A549 (cell line): Measurements from ENCODE around the gene LRRC4. TPM values are rescaled to one million over a fixed set of nuclear protein-coding genes. Genes with fewer than 3 reads are reported as not detected.

Experiments
- ATAC-seq, 2 experiments: fragments of 200-7000 bp in 1 of 2; fragments of >200 bp in 1 of 2; cut with Nextera tagmentation in 1 of 2; cut with Tn5 transposase in 1 of 2; 3 replicates each; pipeline versions ENCODE4 v1.8.0 to v1.9.1; 2018 to 2020; ENCODE audit warnings: mild to moderate bottlenecking in 1 of 2, moderate library complexity in 1 of 2
- CTCF ChIA-PET: fragments of 300-600 bp; sonication (Branson Sonifier 250); formaldehyde crosslinking; extraction: SDS; loops from one replicate; lab custom pipeline; 2021; ENCODE audit warnings: antibody characterized with exemption, inconsistent platforms; lab: Yijun Ruan, JAX
- POLR2A ChIA-PET: fragments of 350-600 bp; formaldehyde crosslinking; extraction: SDS; loops from one replicate; lab custom pipeline; 2021; ENCODE audit warnings: antibody characterized with exemption, inconsistent platforms; lab: Yijun Ruan, JAX
- DNase-seq, 2 experiments: peaks; one replicate each; pipeline versions ENCODE4 v3.0.0 to v3.0.0-alpha.2; 2011 to 2016; ENCODE audit warnings: low read depth in 1 of 2, low spot score in 1 of 2
- FAIRE-seq: peaks from 2 replicates; lab custom pipeline; 2011; peaks lifted over from hg19 to GRCh38; lab: Jason Lieb, UNC
- H3K27ac ChIP-seq, 2 experiments: fragments of >200 bp; sonication (Bioruptor Twin); formaldehyde crosslinking; 3 replicates each; pipeline ENCODE4 v1.5.1; 2016 to 2017
- H3K4me1 ChIP-seq: fragments of >200 bp; sonication (Bioruptor Twin); formaldehyde crosslinking; 3 replicates; pipeline ENCODE4 v1.6.1; 2016
- H3K4me2 ChIP-seq: fragments of >200 bp; sonication (Bioruptor Twin); formaldehyde crosslinking; 3 replicates; pipeline ENCODE4 v1.6.1; 2016
- H3K4me3 ChIP-seq: fragments of >200 bp; sonication (Bioruptor Twin); formaldehyde crosslinking; 3 replicates; pipeline ENCODE4 v1.5.1; 2016
- H3K9me3 ChIP-seq: fragments of >200 bp; sonication (Bioruptor Twin); formaldehyde crosslinking; 3 replicates; pipeline ENCODE4 v1.6.1; 2016
- ATOH8 ChIP-seq: fragments of 250-450 bp; sonication (Bioruptor Pico); IDR thresholded peaks from 2 replicates; pipeline ENCODE4 v1.5.0; 2020; ENCODE audit warnings: low read depth, mild to moderate bottlenecking, moderate library complexity
- CBX2 ChIP-seq: fragments of 200-600 bp; sonication (generic); IDR thresholded peaks from 2 replicates; pipeline ENCODE4 v1.6.1; 2016; ENCODE audit warnings: low read depth, mild to moderate bottlenecking, borderline replicate concordance
- CBX8 ChIP-seq: fragments of 200-600 bp; sonication (generic); IDR thresholded peaks from 2 replicates; pipeline ENCODE4 v1.6.1; 2016
- CEBPB ChIP-seq, 2 experiments: fragments of >200 bp in 1 of 2; sonication (Bioruptor Twin) in 1 of 2; formaldehyde crosslinking in 1 of 2; IDR thresholded peaks; 2 replicates each; pipeline ENCODE4 v1.6.1; 2012 to 2016
- CHD2 ChIP-seq: fragments of 150-350 bp; IDR thresholded peaks from 2 replicates; pipeline ENCODE4 v1.6.1; 2014; ENCODE audit warnings: low read length; ENCODE audit not compliant: partially characterized antibody
- E2F6 ChIP-seq: IDR thresholded peaks from 2 replicates; pipeline ENCODE4 v1.6.1; 2012; ENCODE audit warnings: low read depth, borderline replicate concordance
- EHF ChIP-seq: fragments of 250-450 bp; sonication (Bioruptor Pico); IDR thresholded peaks from 2 replicates; pipeline ENCODE4 v1.5.0; 2020; ENCODE audit warnings: mild to moderate bottlenecking
- EHMT2 ChIP-seq: fragments of 200-600 bp; sonication (generic); IDR thresholded peaks from 2 replicates; pipeline ENCODE4 v1.6.1; 2016; ENCODE audit warnings: antibody characterized with exemption, low read depth, mild to moderate bottlenecking, moderate library complexity
- ELK1 ChIP-seq: fragments of 150-350 bp; IDR thresholded peaks from 2 replicates; pipeline ENCODE4 v1.6.1; 2014; ENCODE audit warnings: low read depth, mild to moderate bottlenecking, low read length
- FOSB ChIP-seq: fragments of 250-450 bp; sonication (Bioruptor Pico); IDR thresholded peaks from 2 replicates; pipeline ENCODE4 v1.5.0; 2020; ENCODE audit warnings: mild to moderate bottlenecking, moderate library complexity
- GATA3 ChIP-seq: IDR thresholded peaks from 2 replicates; pipeline ENCODE4 v1.6.1; 2012; ENCODE audit warnings: borderline replicate concordance
- HMGXB4 ChIP-seq: fragments of 250-450 bp; sonication (Bioruptor Pico); IDR thresholded peaks from 2 replicates; pipeline ENCODE4 v1.5.0; 2021; ENCODE audit warnings: mild to moderate bottlenecking, moderate library complexity, borderline replicate concordance
- HOXA7 ChIP-seq: fragments of 250-450 bp; sonication (Bioruptor Pico); IDR thresholded peaks from 2 replicates; pipeline ENCODE4 v1.5.0; 2020; ENCODE audit warnings: mild to moderate bottlenecking, moderate library complexity
- JUNB ChIP-seq: fragments of >200 bp; sonication (Bioruptor Twin); formaldehyde crosslinking; IDR thresholded peaks from 2 replicates; pipeline ENCODE4 v1.6.1; 2016
- MAFK ChIP-seq: fragments of 450-650 bp; IDR thresholded peaks from 2 replicates; pipeline ENCODE4 v1.6.1; 2014; ENCODE audit not compliant: partially characterized antibody
- NFE2L2 ChIP-seq: fragments of 150-350 bp; conservative IDR thresholded peaks from 2 replicates; pipeline ENCODE4 v1.6.1; 2014; ENCODE audit warnings: low read length
- POLR2A ChIP-seq: IDR thresholded peaks from 2 replicates; pipeline ENCODE4 v1.6.1; 2012; ENCODE audit warnings: mild to moderate bottlenecking, low read length
- REST ChIP-seq: fragments of 200-600 bp; sonication (generic); IDR thresholded peaks from 2 replicates; pipeline ENCODE4 v1.6.1; 2016; ENCODE audit warnings: antibody characterized with exemption, mild to moderate bottlenecking, moderate library complexity
- RNF2 ChIP-seq: fragments of 200-600 bp; sonication (generic); IDR thresholded peaks from 2 replicates; pipeline ENCODE4 v1.6.1; 2016; ENCODE audit warnings: low read depth, mild to moderate bottlenecking, antibody characterized with exemption, moderate library complexity, borderline replicate concordance
- ZFP36 ChIP-seq: fragments of 450-650 bp; IDR thresholded peaks from 2 replicates; pipeline ENCODE4 v1.6.1; 2014; ENCODE audit warnings: borderline replicate concordance; ENCODE audit not compliant: partially characterized antibody
- ZSCAN20 ChIP-seq: fragments of 250-450 bp; sonication (Bioruptor Pico); IDR thresholded peaks from 2 replicates; pipeline ENCODE4 v1.8.0; 2022; ENCODE audit warnings: mild to moderate bottlenecking, moderate library complexity
- WGBS: methylation state at CpG from one replicate; pipeline ENCODE4 v1.1.6; 2017; ENCODE audit errors: missing lambda C conversion rate; 5-methylcytosine and 5-hydroxymethylcytosine counted together
- polyA plus RNA-seq, 4 experiments: library from polyadenylated mRNA; depleted of rRNA in 3 of 4; stranded (reverse); fragments of >200 nt; fragmentation: RNase III in 1 of 4; extraction: RNeasy Plus Mini Kit Qiagen cat#74134 plus additional on column Dnase treatment in 1 of 4; gene quantifications; 2 replicates in 3 of 4; 3 replicates in 1 of 4; pipeline ENCODE4 v1.2.3, GENCODE V29; 2011 to 2017

Gene LRRC4
- polyA plus RNA-seq, 2 of the 4 experiments (the other 2 are of a cell fraction): not detected

- POLR2A ChIA-PET: no interaction called here
- Histone ChIP-seq H3K4me2 (no peak overlapping the region), H3K4me3 (no peak overlapping the region), H3K4me1 (peaks cover 6% of the 10 kb centered on the region; the same call in 1 of the 3 replicates), H3K9me3 (no peaks in the 10 kb centered on the region), H3K27ac (no peak overlapping the region)
- CTCF ChIA-PET: no interaction called here
- WGBS: 92% methylated on average over 8 of the region's 8 CpGs
- DNase-seq (no peak), ATAC-seq (no peak), FAIRE-seq (no peak)
- TF ChIP-seq ATOH8 (CRISPR knock-in tag): no peak
- no peak for TF ChIP-seq CBX8
- TF ChIP-seq HOXA7 (CRISPR knock-in tag): no peak
- TF ChIP-seq MAFK: no peak
- no peak for TF ChIP-seq ZSCAN20 (CRISPR knock-in tag)
- no peak for TF ChIP-seq REST
- TF ChIP-seq E2F6: no peak
- no peak for TF ChIP-seq NFE2L2
- TF ChIP-seq RNF2: no peak
- TF ChIP-seq HMGXB4 (CRISPR knock-in tag): no peak
- TF ChIP-seq POLR2A: no peak
These were observed 6.8 kb upstream of the LRRC4 start for GRCh38 chr7:128037880-128038619.

- no peak for FAIRE-seq
- Histone ChIP-seq H3K9me3 (no peaks in the 10 kb centered on the region), H3K4me1 (peaks cover 6% of the 10 kb centered on the region; the same call in 1 of the 3 replicates), H3K4me2 (no peak overlapping the region), H3K4me3 (no peak overlapping the region), H3K27ac (no peak overlapping the region)
- ATAC-seq: no peak
- ChIA-PET POLR2A (no interaction called here), CTCF (interaction anchor here (0.8 to 1.5 kb wide), 2 partner anchors 13 to 35 kb away, joined by 3 to 5 read pairs; no protein-coding TSS in a partner anchor)
- no peak for DNase-seq
- TF ChIP-seq ZFP36: no peak
- TF ChIP-seq JUNB: no peak
- 92% methylated on average over 2 of the region's 2 CpGs for WGBS
These were observed 5.8 kb upstream of the LRRC4 start for GRCh38 chr7:128037081-128037480.

- Histone ChIP-seq H3K4me2 (no peak overlapping the region), H3K9me3 (no peaks in the 10 kb centered on the region), H3K4me1 (peaks cover 5% of the 10 kb centered on the region; the same call in 1 of the 3 replicates), H3K27ac (no peak overlapping the region), H3K4me3 (no peak overlapping the region)
- DNase-seq: no peak
- TF ChIP-seq FOSB (CRISPR knock-in tag) (no peak), CEBPB (IDR thresholded peaks at IDR 0.05) (no peak), ELK1 (no peak), CBX2 (no peak), GATA3 (no peak), CHD2 (no peak), EHF (no peak), MAFK (no peak), HOXA7 (CRISPR knock-in tag) (no peak), EHMT2 (no peak)
- ChIA-PET POLR2A (no interaction called here), CTCF (interaction anchor here (0.8 to 2.3 kb wide), 3 partner anchors 12 to 173 kb away, joined by 3 to 14 read pairs (median 5); no protein-coding TSS in a partner anchor)
- no peak for FAIRE-seq
- ATAC-seq: no peak
- WGBS: 73% methylated on average over 4 of the region's 4 CpGs
These were observed 5.1 kb upstream of the LRRC4 start for GRCh38 chr7:128036226-128036940.
